ENCODE results near the gene WDR90. TPM values are rescaled to one million over a fixed set of nuclear protein-coding genes. Genes with fewer than 3 reads are reported as not detected.
"Not testable (repeated sequence)": the region's sequence is repeated elsewhere in the genome, so short reads cannot be mapped to it uniquely, and the experiment has no call there.

The WDR90 gene
- total RNA-seq, 1 experiment from 2014 or later: 57.8 TPM

- H3K36me3 ChIP-seq (ENCODE audit: control insufficient read depth, insufficient read depth, low read length): no peaks in the 10 kb centered on the region
- no peak for DNase-seq
- POLR2A ChIA-PET: interaction anchor here (0.6 kb wide), 1 partner anchor 61 kb away, joined by 5 read pairs; no protein-coding TSS in a partner anchor
- CTCF ChIA-PET: interaction anchor here (1.0 to 1.1 kb wide), 2 partner anchors 9 to 21 kb away, joined by 3 read pairs; no protein-coding TSS in a partner anchor
- no peak for TF ChIP-seq CTCF (IDR thresholded peaks at IDR 0.05; ENCODE audit: insufficient read depth in 1 of 2, low read depth in 1 of 2, low read length in 1 of 2, severe bottlenecking in 1 of 2, unreplicated experiment in 1 of 2)
- no peaks in the 10 kb centered on the region for H3K27me3 ChIP-seq (replicated peaks; ENCODE audit: control insufficient read depth, insufficient read depth, low read length)
- no peak overlapping the region for H3K4me3 ChIP-seq (ENCODE audit: low read depth, low read length)
- Mint-ChIP-seq H3K4me1 (ENCODE audit: low read depth, unreplicated experiment) (peaks cover 7% of the 10 kb centered on the region), H3K27ac (ENCODE audit: unreplicated experiment) (no peak overlapping the region), H3K36me3 (ENCODE audit: insufficient read depth, unreplicated experiment) (peaks cover 13% of the 10 kb centered on the region), H3K27me3 (ENCODE audit: insufficient read depth, unreplicated experiment) (peaks cover 5% of the 10 kb centered on the region), H3K9me3 (ENCODE audit: unreplicated experiment) (no peaks in the 10 kb centered on the region), H3K4me3 (ENCODE audit: unreplicated experiment) (no peak overlapping the region)
- BruUV-seq (replicated peaks): no TSS peak
- no peaks in the 10 kb centered on the region for H3K9me3 ChIP-seq
- peaks cover 18% of the 10 kb centered on the region for H3K4me1 ChIP-seq
- intact Hi-C loops (cut with micrococcal nuclease; ENCODE audit: unreplicated experiment): loop anchor here (10.0 kb wide), 1 partner anchor 74 kb away; the partner anchor contains the start of genes CHTF18 and RPUSD1
Observed at GRCh38 chr16:711084-711483, 61.9 kb downstream of the WDR90 start.

DNA sequence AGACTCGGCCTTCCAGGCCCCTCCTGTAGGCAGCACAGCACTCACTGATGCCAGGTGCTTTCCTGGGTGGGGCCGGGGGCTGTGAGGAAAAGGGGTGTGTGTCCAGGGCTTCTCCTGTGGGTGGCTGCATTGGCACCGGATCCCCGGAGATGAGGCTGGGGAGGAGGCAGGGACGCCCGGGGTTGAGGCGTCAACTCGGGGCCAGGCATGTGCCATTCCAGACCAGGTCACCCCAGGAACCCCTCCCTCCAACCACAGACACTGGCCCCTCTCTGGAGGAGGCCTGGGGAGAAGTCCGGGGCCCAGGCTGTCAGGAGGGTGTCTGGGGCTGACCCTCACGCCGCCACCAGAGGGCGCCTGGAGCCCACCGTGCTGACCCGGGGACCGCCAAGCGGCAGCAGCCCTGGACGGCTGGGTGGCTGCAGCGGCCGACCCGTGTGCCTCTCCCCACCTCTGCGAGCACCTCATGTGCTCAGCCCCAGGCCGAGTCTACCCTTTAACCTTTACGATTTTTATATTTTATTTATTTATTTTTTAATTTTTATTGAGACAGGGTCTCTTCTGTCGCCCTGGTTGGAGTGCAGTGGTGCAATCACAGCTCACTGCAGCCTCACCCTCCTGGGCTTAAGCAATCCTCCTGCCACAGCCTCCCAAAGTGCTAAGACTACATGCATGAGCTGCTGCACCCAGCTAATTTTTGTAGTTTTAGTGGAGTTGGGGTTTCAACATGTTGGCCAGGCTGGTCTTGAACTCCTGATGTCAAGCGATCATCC, 62.6 kb downstream of the WDR90 start:
- intact Hi-C loops (cut with micrococcal nuclease; ENCODE audit: unreplicated experiment): loop anchor here (10.0 kb wide), 1 partner anchor 73 kb away; the partner anchor contains the start of genes CHTF18 and RPUSD1
- H3K36me3 ChIP-seq (ENCODE audit: control insufficient read depth, insufficient read depth, low read length): no peaks in the 10 kb centered on the region
- peak; percentile 84 to 89 for TF ChIP-seq CTCF (IDR thresholded peaks at IDR 0.05; ENCODE audit: insufficient read depth in 1 of 2, low read depth in 1 of 2, low read length in 1 of 2, severe bottlenecking in 1 of 2, unreplicated experiment in 1 of 2)
- Mint-ChIP-seq H3K4me1 (ENCODE audit: low read depth, unreplicated experiment) (peaks cover 7% of the 10 kb centered on the region), H3K9me3 (ENCODE audit: unreplicated experiment) (no peaks in the 10 kb centered on the region), H3K27ac (ENCODE audit: unreplicated experiment) (no peak overlapping the region), H3K27me3 (ENCODE audit: insufficient read depth, unreplicated experiment) (peaks cover 5% of the 10 kb centered on the region), H3K36me3 (ENCODE audit: insufficient read depth, unreplicated experiment) (peaks cover 17% of the 10 kb centered on the region), H3K4me3 (ENCODE audit: unreplicated experiment) (no peak overlapping the region)
- DNase-seq: peak; percentile 75 to 88
- ChIA-PET POLR2A (interaction anchor here (0.6 to 1.7 kb wide), 5 partner anchors 9 to 344 kb away, joined by 3 to 6 read pairs (median 3); partner anchors contain the start of genes ANTKMT, CHTF18 and RPUSD1), CTCF (interaction anchor here (0.6 to 1.6 kb wide), 6 partner anchors 10 to 359 kb away, joined by 3 to 13 read pairs (median 5); partner anchors contain the start of genes ANTKMT and AXIN1)
- H3K9me3 ChIP-seq: no peaks in the 10 kb centered on the region
- no peaks in the 10 kb centered on the region for H3K27me3 ChIP-seq (replicated peaks; ENCODE audit: control insufficient read depth, insufficient read depth, low read length)
- H3K4me1 ChIP-seq: peaks cover 22% of the 10 kb centered on the region
- no peak overlapping the region for H3K4me3 ChIP-seq (ENCODE audit: low read depth, low read length)
- no TSS peak for BruUV-seq (replicated peaks)

DNA sequence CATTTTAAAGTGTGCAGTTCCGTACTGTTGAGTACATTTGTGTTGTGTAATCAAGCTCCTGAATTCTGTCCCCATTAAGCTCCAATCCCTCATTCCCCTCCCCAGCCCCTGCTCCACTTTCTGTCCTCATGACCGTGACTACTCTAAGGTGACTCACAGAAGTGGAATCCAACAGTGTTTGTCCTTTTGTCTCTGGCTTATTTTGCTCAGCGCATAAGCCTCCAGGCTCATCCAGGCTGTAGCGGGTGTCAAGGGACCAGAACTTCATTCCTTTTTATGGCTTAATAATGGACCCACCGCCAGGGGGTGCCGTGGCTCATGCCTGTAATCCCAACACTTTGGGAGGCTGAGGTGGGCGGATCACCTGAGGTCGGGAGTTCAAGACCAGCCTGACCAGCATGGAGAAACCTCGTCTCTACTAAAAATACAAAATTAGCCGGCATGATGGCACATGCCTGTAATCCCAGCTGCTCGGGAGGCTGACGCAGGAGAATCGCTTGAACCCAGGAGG, 63.6 kb downstream of the WDR90 start:
- peaks cover 17% of the 10 kb centered on the region for H3K36me3 Mint-ChIP-seq (ENCODE audit: insufficient read depth, unreplicated experiment)
- not testable (repeated sequence) for H3K27me3 Mint-ChIP-seq (ENCODE audit: insufficient read depth, unreplicated experiment); H3K36me3 ChIP-seq (ENCODE audit: control insufficient read depth, insufficient read depth, low read length); H3K4me1 Mint-ChIP-seq (ENCODE audit: low read depth, unreplicated experiment); H3K9me3 ChIP-seq; BruUV-seq (replicated peaks); H3K4me3 ChIP-seq (ENCODE audit: low read depth, low read length); H3K27me3 ChIP-seq (replicated peaks; ENCODE audit: control insufficient read depth, insufficient read depth, low read length); H3K9me3 Mint-ChIP-seq (ENCODE audit: unreplicated experiment)
- peak; percentile 87 to 88 for DNase-seq
- H3K4me3 Mint-ChIP-seq (ENCODE audit: unreplicated experiment): peak overlapping the region; percentile 21
- peak; percentile 20 to 45 for TF ChIP-seq CTCF (IDR thresholded peaks at IDR 0.05; ENCODE audit: insufficient read depth in 1 of 2, low read depth in 1 of 2, low read length in 1 of 2, severe bottlenecking in 1 of 2, unreplicated experiment in 1 of 2)
- POLR2A ChIA-PET: interaction anchor here (0.6 to 1.7 kb wide), 4 partner anchors 8 to 343 kb away, joined by 3 to 6 read pairs (median 3); partner anchors contain the start of genes ANTKMT, CHTF18 and RPUSD1
- H3K4me1 ChIP-seq: peaks cover 22% of the 10 kb centered on the region
- peak overlapping the region; percentile 77 for H3K27ac Mint-ChIP-seq (ENCODE audit: unreplicated experiment)
- intact Hi-C loops (cut with micrococcal nuclease; ENCODE audit: unreplicated experiment): loop anchor here (10.0 kb wide), 1 partner anchor 72 kb away; the partner anchor contains the start of genes CHTF18 and RPUSD1
- CTCF ChIA-PET: interaction anchor here (0.6 to 1.6 kb wide), 4 partner anchors 9 to 91 kb away, joined by 3 to 13 read pairs (median 8); partner anchors contain the start of gene ANTKMT

Measured in Caco-2 (cell line).